ENCODE measurements around the gene GRIN2C.

DNA sequence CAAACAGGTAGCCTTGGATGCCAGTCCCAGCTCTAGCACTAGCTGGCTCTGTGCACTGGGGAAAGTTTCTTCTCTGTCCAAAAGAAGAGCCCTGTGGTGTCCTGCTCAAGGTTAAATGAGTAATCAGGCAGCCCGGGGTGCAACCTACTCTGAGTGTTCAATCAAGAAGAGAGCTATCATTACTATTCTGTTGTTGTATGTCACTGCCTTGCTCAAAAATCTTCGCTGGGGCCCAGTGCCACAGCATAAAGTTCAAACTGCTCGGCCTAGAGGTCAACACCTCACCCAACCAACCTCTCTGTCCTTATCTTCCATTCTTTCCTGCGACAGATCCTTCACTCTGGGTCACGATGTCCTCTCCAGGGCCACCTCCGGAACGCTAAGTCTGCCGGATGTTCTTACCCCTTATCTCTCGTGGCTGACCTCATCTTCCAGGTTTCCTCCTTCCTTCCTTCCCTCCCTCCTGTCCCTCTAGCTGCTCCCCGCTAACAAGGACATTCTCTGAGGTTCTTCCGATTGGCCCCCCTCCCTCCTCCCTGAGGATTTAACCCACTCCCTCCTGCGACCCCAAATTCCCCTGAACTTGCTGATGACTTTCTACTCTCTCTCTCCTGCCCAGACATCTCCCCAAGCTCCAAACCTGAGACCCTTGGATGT, 8.7 kb upstream of the GRIN2C start:
- TF ChIP-seq, protein P1, sequence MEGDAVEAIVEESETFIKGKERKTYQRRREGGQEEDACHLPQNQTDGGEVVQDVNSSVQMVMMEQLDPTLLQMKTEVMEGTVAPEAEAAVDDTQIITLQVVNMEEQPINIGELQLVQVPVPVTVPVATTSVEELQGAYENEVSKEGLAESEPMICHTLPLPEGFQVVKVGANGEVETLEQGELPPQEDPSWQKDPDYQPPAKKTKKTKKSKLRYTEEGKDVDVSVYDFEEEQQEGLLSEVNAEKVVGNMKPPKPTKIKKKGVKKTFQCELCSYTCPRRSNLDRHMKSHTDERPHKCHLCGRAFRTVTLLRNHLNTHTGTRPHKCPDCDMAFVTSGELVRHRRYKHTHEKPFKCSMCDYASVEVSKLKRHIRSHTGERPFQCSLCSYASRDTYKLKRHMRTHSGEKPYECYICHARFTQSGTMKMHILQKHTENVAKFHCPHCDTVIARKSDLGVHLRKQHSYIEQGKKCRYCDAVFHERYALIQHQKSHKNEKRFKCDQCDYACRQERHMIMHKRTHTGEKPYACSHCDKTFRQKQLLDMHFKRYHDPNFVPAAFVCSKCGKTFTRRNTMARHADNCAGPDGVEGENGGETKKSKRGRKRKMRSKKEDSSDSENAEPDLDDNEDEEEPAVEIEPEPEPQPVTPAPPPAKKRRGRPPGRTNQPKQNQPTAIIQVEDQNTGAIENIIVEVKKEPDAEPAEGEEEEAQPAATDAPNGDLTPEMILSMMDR (IDR thresholded peaks at IDR 0.05), result no peak
- TF ChIP-seq POLR2A (IDR thresholded peaks at IDR 0.05), result no peak
